ENCODE measurements around the gene FKBP15.
"Not testable (repeated sequence)": the region's sequence is repeated elsewhere in the genome, so short reads cannot be mapped to it uniquely, and the experiment has no call there.

FKBP15 gene, protein sequence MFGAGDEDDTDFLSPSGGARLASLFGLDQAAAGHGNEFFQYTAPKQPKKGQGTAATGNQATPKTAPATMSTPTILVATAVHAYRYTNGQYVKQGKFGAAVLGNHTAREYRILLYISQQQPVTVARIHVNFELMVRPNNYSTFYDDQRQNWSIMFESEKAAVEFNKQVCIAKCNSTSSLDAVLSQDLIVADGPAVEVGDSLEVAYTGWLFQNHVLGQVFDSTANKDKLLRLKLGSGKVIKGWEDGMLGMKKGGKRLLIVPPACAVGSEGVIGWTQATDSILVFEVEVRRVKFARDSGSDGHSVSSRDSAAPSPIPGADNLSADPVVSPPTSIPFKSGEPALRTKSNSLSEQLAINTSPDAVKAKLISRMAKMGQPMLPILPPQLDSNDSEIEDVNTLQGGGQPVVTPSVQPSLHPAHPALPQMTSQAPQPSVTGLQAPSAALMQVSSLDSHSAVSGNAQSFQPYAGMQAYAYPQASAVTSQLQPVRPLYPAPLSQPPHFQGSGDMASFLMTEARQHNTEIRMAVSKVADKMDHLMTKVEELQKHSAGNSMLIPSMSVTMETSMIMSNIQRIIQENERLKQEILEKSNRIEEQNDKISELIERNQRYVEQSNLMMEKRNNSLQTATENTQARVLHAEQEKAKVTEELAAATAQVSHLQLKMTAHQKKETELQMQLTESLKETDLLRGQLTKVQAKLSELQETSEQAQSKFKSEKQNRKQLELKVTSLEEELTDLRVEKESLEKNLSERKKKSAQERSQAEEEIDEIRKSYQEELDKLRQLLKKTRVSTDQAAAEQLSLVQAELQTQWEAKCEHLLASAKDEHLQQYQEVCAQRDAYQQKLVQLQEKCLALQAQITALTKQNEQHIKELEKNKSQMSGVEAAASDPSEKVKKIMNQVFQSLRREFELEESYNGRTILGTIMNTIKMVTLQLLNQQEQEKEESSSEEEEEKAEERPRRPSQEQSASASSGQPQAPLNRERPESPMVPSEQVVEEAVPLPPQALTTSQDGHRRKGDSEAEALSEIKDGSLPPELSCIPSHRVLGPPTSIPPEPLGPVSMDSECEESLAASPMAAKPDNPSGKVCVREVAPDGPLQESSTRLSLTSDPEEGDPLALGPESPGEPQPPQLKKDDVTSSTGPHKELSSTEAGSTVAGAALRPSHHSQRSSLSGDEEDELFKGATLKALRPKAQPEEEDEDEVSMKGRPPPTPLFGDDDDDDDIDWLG

DNA sequence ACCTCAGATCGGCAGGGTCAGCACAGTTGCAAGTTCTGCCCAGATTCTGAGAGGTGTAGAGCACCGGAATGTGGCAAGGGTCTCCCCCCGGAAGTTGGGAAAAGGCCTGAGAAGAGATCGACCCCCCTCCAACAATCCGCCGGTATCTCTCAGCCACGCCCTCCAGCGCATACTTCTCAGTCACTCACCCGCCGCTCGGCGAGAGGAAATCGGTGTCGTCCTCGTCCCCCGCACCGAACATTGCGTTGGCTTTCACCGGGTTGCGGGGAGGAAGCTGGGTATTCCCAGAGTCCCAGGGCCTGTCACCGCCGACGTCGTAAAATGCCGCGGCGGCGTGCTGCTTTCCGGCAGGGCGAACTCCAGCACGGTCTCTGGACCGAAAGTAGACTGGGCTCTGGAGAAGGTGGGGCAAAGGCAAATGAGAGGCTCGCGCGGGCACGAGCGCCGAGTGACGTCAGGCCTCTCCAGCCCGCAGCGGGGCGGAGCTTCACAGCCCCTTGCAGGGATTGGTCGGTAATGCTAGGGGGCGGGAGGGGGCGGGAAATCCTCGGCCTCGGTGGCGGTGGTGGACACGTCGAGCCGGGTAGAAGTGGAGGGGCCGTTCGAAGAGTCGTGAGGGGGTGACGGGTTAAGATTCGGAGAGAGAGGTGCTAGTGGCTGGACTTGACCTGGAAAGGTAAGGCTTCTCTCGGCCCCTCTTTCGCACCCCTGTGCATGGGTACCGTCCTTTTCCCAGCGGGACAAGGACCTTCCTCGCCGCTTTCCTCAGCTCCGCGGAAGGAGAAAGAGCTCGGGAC, at the start of gene FKBP15, which contains the start of gene SLC31A1:
Gene FKBP15, minus strand, starts transcription at position 275 of the 797 bp plus-strand sequence. Its CDS starts 34 bp downstream, at position 241.
Gene SLC31A1, plus strand, starts transcription at position 542 of the 797 bp plus-strand sequence. CDS start 34,605 bp downstream, outside the sequence.
- peak; percentile 97 for DNase-seq (ENCODE audit: low read depth, low spot score)

GRCh38 chr9:113269871-113270270, 48.8 kb upstream of the FKBP15 start:
- DNase-seq (ENCODE audit: low read depth, low spot score): no peak

GRCh38 chr9:113269355-113269754, 48.3 kb upstream of the FKBP15 start:
- DNase-seq (ENCODE audit: low read depth, low spot score): no peak

GRCh38 chr9:113267911-113268566, 47.0 kb upstream of the FKBP15 start:
- no peak for DNase-seq (ENCODE audit: low read depth, low spot score)

GRCh38 chr9:113266174-113266573, 45.1 kb upstream of the FKBP15 start:
- DNase-seq (ENCODE audit: low read depth, low spot score): no peak

- no peak for DNase-seq (ENCODE audit: low read depth, low spot score)
Measured at GRCh38 chr9:113261917-113262671, 41.0 kb upstream of the FKBP15 start.

GRCh38 chr9:113258282-113258681, 37.2 kb upstream of the FKBP15 start:
- no peak for DNase-seq (ENCODE audit: low read depth, low spot score)

- no peak for DNase-seq (ENCODE audit: low read depth, low spot score)
Measured at GRCh38 chr9:113257863-113258262, 36.8 kb upstream of the FKBP15 start.

DNA sequence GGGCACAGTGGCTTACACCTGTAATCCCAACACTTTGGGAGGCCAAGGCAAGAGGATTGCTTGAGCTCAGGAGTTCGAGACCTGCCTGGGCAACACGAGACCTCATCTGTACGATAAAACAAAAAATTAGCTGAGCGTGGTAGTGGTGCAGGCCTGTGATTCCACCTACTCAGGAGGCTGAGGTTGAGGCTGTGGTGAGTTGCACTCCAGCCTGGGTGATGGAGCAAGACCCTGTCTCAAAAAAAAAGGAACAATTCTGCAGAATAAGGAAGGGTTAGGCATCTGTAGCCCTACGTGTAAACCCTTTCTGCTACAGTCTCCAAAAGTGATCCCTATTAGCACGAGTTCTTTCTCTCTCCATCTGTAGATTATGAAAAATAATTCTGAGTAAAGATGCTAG, 34.4 kb upstream of the FKBP15 start:
- DNase-seq (ENCODE audit: low read depth, low spot score): no peak

GRCh38 chr9:113254991-113255390, 33.9 kb upstream of the FKBP15 start:
- DNase-seq (ENCODE audit: low read depth, low spot score): no peak

DNA sequence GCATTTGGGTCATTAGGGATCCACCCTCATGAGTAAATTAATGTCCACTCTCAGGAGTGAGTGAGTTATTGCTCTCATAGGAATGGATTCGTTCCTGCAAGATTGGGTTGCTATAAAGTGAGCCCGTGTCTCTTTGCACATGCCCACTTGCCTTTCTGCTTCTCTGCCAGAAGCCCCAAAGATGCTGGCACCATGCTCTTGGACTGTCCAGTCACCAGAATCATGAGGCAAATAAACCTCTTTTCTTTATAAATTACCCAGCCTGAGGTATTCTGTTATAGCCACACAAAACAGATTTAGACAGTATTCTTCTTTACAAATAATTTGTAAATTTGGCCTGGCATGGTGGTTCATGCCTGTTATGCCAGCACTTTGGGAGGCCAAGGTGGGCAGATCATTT, 29.7 kb upstream of the FKBP15 start:
- DNase-seq (ENCODE audit: low read depth, low spot score): no peak

GRCh38 chr9:113249661-113250060, 28.6 kb upstream of the FKBP15 start:
- DNase-seq (ENCODE audit: low read depth, low spot score): not testable (repeated sequence)

- no peak for DNase-seq (ENCODE audit: low read depth, low spot score)
Measured at GRCh38 chr9:113247640-113248039, 26.6 kb upstream of the FKBP15 start.

GRCh38 chr9:113246928-113247327, 25.9 kb upstream of the FKBP15 start:
- no peak for DNase-seq (ENCODE audit: low read depth, low spot score)

DNA sequence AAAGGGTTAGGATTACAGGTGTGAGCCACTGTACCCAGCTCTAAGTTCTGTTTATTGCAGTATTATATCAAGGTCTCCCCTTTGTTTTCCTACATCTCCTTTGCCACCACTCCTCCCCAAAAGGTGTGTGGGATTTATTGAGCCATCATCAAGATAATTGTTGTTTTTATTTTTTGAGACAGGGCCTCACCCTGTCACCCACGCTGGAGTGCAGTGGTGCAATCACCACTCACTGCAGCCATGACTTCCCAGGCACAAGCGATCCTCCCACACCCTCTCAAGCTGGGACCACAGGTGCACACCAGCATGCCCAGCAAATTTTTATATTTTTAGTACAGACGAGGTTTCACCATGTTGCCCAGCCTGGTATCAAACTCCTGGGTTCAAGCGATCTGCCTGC, 24.8 kb upstream of the FKBP15 start:
- no peak for DNase-seq (ENCODE audit: low read depth, low spot score)

DNA sequence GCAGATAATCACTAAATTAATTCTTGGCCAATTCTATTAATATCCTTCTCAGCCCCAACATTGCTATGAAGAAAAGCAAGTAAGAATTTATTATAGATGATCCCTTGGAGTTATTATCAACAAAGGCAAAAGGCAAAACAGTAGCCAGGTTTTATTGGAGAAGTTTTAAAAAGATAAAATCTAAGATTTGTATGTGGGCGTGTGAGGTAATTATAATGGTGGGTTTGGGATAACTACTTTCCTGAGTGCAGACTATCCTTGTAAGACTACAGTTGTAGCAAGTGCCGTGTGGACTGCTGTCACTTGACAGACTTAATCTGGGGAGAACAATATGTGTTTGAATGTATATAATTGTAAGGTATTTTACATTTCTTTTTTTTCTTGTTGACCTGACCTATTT, 23.5 kb upstream of the FKBP15 start:
- no peak for DNase-seq (ENCODE audit: low read depth, low spot score)

DNA sequence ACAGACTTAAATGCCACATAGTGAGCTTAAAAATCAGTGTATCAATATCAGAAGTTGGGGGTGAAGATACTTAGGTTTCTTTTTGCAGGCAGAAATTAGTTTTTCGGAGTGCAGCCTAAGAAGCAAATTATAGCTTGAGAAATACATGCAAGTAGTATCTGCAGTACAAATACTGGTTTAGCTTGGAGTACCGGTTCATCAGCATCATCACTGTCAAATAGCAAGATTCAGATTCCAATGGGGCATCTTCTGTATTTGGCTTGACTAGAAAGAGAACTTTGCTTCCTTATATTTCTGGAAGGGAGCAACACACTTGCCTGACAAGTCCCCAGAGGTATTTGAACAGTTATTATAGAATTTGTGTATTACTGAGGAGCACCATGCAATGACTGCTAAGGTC, 20.1 kb upstream of the FKBP15 start:
- DNase-seq (ENCODE audit: low read depth, low spot score): no peak

- DNase-seq (ENCODE audit: low read depth, low spot score): no peak
Measured at GRCh38 chr9:113238859-113239232, 17.8 kb upstream of the FKBP15 start.

DNA sequence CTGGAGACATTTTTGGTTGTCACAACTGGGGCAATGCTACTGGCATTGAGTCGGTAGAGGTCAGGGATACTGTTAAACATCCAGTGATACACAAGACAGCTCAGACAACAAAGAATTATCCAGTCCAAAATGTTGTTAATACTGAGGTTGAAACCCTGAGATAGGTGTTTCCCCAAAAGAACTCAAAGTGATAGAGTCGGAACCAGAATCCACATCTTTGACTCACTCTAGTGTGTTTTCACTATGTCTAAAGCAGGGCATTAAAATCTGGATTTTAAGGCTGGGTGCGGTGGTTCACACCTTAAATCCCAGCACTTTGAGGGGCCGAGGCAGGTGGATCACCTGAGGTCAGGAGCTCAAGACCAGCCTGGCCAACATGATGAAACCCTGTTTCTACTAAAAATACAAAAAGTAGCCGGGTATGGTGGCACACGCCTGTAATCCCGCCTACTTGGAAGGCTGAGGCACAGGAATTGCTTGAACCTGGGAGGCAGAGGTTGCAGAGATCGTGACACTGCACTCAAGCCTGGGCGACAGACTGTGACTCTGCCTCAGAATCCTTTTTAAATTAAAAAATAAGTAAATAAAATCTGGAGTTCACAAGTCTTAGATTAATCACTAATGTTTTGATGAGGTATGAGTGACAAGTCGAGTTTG, 17.3 kb upstream of the FKBP15 start:
- DNase-seq (ENCODE audit: low read depth, low spot score): no peak
